HepG2 (cell line): ENCODE data around the gene TOE1. TPM values are rescaled to one million over a fixed set of nuclear protein-coding genes. Genes with fewer than 3 reads are reported as not detected.

ENCODE experiments used
- ATAC-seq: fragments of 200-7000 bp; cut with Tn5 transposase; 3 replicates; pipeline ENCODE4 v1.9.1; 2020; ENCODE audit warnings: mild to moderate bottlenecking, moderate library complexity
- BruUV-seq: library from RNA; stranded (reverse); fragments of 400-500 nt; replicated peaks from 2 replicates; lab custom pipeline; 2021; lab: Mats Ljungman, UMichigan
- CTCF ChIA-PET: fragments of 300-600 bp; formaldehyde crosslinking; extraction: SDS; loops from one replicate; lab custom pipeline; 2021; ENCODE audit warnings: low total read pairs, inconsistent platforms, low intra/inter-chr PET ratio; lab: Yijun Ruan, JAX
- POLR2A ChIA-PET: fragments of 350-600 bp; sonication (Branson Sonifier 250); formaldehyde crosslinking; loops from one replicate; lab custom pipeline; 2020; ENCODE audit warnings: antibody characterized with exemption, inconsistent platforms; lab: Yijun Ruan, JAX
- DNase-seq: peaks from one replicate; pipeline ENCODE4 v3.0.0-alpha.2; 2015; ENCODE audit warnings: low spot score
- FAIRE-seq: peaks from 3 replicates; lab custom pipeline; 2011; peaks lifted over from hg19 to GRCh38; lab: Jason Lieb, UNC
- H2AFZ ChIP-seq: one replicate; pipeline ENCODE4 v1.6.1; 2011; ENCODE audit warnings: low read length, inconsistent platforms
- H3K27ac ChIP-seq: fragments of 300-600 bp; 3 replicates; pipeline ENCODE4 v1.8.0; 2011; ENCODE audit warnings: mixed run types, mild to moderate bottlenecking, mixed read lengths, low read length, inconsistent platforms; ENCODE audit not compliant: insufficient read depth; ENCODE audit errors: extremely low read length
- H3K27me3 ChIP-seq, 2 experiments: fragments of 200-600 bp in 1 of 2; 2 replicates in 1 of 2; 3 replicates in 1 of 2; pipeline versions ENCODE4 v1.6.0 to v1.8.0; 2011; ENCODE audit warnings: low read length in 2 of 2, mild to moderate bottlenecking in 2 of 2, moderate library complexity in 2 of 2, inconsistent platforms in 1 of 2; ENCODE audit not compliant: insufficient read depth in 2 of 2, control insufficient read depth in 1 of 2
- H3K36me3 ChIP-seq, 2 experiments: fragments of 200-600 bp in 1 of 2; replicated peaks in 1 of 2; 2 replicates in 1 of 2; 3 replicates in 1 of 2; pipeline versions ENCODE4 v1.5.1 to v1.8.0; 2011; ENCODE audit warnings: low read length in 2 of 2, inconsistent platforms in 1 of 2; ENCODE audit not compliant: insufficient read depth in 2 of 2, control insufficient read depth in 1 of 2
- H3K4me1 ChIP-seq: 2 replicates; pipeline ENCODE4 v1.5.1; 2012; ENCODE audit warnings: low read length, inconsistent platforms; ENCODE audit not compliant: insufficient read depth
- H3K4me2 ChIP-seq: 2 replicates; pipeline ENCODE4 v1.6.0; 2011; ENCODE audit warnings: low read depth, low read length, inconsistent platforms
- H3K4me3 ChIP-seq, 3 experiments: fragments of 200-600 bp in 1 of 3; sonication (generic), shearing (Covaris generic) in 1 of 3; replicated peaks in 1 of 3; 2 replicates each; pipeline ENCODE4 v1.5.1; 2011 to 2016; ENCODE audit warnings: low read length in 3 of 3, inconsistent platforms in 2 of 3, low read depth in 2 of 3, mild to moderate bottlenecking in 2 of 3, control low read depth in 1 of 3, mixed read lengths in 1 of 3; ENCODE audit not compliant: insufficient read depth in 1 of 3
- H3K79me2 ChIP-seq: one replicate; pipeline ENCODE4 v1.6.1; 2011; ENCODE audit warnings: low read length, inconsistent platforms; ENCODE audit not compliant: insufficient read depth
- H3K9ac ChIP-seq: 2 replicates; pipeline ENCODE4 v1.6.0; 2011; ENCODE audit warnings: mild to moderate bottlenecking, low read depth, low read length, inconsistent platforms; ENCODE audit not compliant: insufficient read depth
- H3K9me3 ChIP-seq: 2 replicates; pipeline ENCODE4 v1.5.1; 2012; ENCODE audit warnings: mild to moderate bottlenecking, low read length
- H4K20me1 ChIP-seq: 2 replicates; pipeline ENCODE4 v1.6.0; 2011; ENCODE audit warnings: inconsistent platforms, mild to moderate bottlenecking, low read length, moderate library complexity; ENCODE audit not compliant: insufficient read depth
- ARNT2 ChIP-seq: sonication (generic); formaldehyde crosslinking; IDR thresholded peaks from 2 replicates; pipeline ENCODE4 v1.8.0; 2022; ENCODE audit warnings: mild to moderate bottlenecking, low read depth, missing genetic modification reagents, moderate library complexity
- ESRRA ChIP-seq: sonication (generic); formaldehyde crosslinking; IDR thresholded peaks from 2 replicates; pipeline ENCODE4 v1.5.1; 2020; ENCODE audit warnings: mild to moderate bottlenecking, low read depth, missing genetic modification reagents
- GATA4 ChIP-seq: sonication (generic); IDR thresholded peaks from 2 replicates; pipeline ENCODE4 v1.6.1; 2016; ENCODE audit warnings: antibody characterized with exemption, low read depth, borderline replicate concordance
- GLI4 ChIP-seq: sonication (generic); formaldehyde crosslinking; IDR thresholded peaks from 2 replicates; pipeline ENCODE4 v1.5.1; 2020; ENCODE audit warnings: missing genetic modification reagents, mild to moderate bottlenecking, moderate library complexity, borderline replicate concordance
- MBNL3 ChIP-seq: fragments of 250-450 bp; sonication (Bioruptor Pico); conservative IDR thresholded peaks from 2 replicates; pipeline ENCODE4 v1.8.0; 2022; ENCODE audit warnings: mild to moderate bottlenecking, inconsistent platforms
- POLR2AphosphoS5 ChIP-seq: IDR thresholded peaks from 2 replicates; pipeline ENCODE4 v1.6.1; 2012; ENCODE audit warnings: low read depth, low read length
- XBP1 ChIP-seq: sonication (generic); formaldehyde crosslinking; IDR thresholded peaks from 2 replicates; pipeline ENCODE4 v1.5.0; 2020; ENCODE audit warnings: missing genetic modification reagents
- WGBS: methylation state at CpG from one replicate; pipeline ENCODE4 v1.1.6; 2017; ENCODE audit warnings: low lambda C conversion rate; 5-methylcytosine and 5-hydroxymethylcytosine counted together
- in situ Hi-C: cut with HindIII; loops from 2 replicates; pipeline ENCODE4 v1.10.0; 2017; ENCODE audit warnings: low pct_unique_long_range_greater_than_20kb; ENCODE audit not compliant: extremely low pct_ligation_motif_present
- intact Hi-C: fragments of 100-400 bp; cut with micrococcal nuclease; formaldehyde crosslinking; loops from one replicate; pipeline ENCODE4 v1.10.0; 2022; ENCODE audit not compliant: unreplicated experiment
- polyA plus RNA-seq, 8 experiments: library from polyadenylated mRNA; depleted of rRNA in 3 of 8; stranded (reverse) in 7 of 8; unstranded in 1 of 8; fragments of >200 nt; fragmentation: Illumina TruSeq in 4 of 8; extraction: Trizol in 4 of 8; gene quantifications; 2 replicates each; pipeline versions ENCODE4 v1.2.1 to v1.2.3, GENCODE V29; 2011 to 2016; ENCODE audit warnings: low read depth in 4 of 8, missing spikeins in 1 of 8, mixed read lengths in 1 of 8; ENCODE audit not compliant: insufficient read depth in 1 of 8
- total RNA-seq, 5 experiments: library from RNA; depleted of rRNA; stranded (reverse); fragments of >200 nt; fragmentation: Illumina TruSeq; extraction: Trizol; gene quantifications; 2 replicates each; pipeline ENCODE4 v1.2.3, GENCODE V29; 2016; ENCODE audit warnings: low read depth in 1 of 5
- TF ChIP-seq, protein P1 (sequence below): sonication (generic); formaldehyde crosslinking; IDR thresholded peaks from 2 replicates; pipeline ENCODE4 v1.5.1; 2020; ENCODE audit warnings: missing genetic modification reagents, mild to moderate bottlenecking, borderline replicate concordance
- TF ChIP-seq, protein P2 (sequence below): fragments of 450-650 bp; IDR thresholded peaks from 2 replicates; pipeline ENCODE4 v1.6.1; 2017; ENCODE audit warnings: mild to moderate bottlenecking
- TF ChIP-seq, protein P3 (sequence below): fragments of 450-650 bp; IDR thresholded peaks from 2 replicates; pipeline ENCODE4 v1.6.1; 2017
- TF ChIP-seq, protein P4 (sequence below): IDR thresholded peaks from 2 replicates; pipeline ENCODE4 v1.6.1; 2016; ENCODE audit warnings: control low read depth

TOE1 gene
- total and polyA plus RNA-seq, 2 of the 13 experiments (the other 11 are each of a cell fraction or from before 2014, with no cell fraction given), result 14.1 to 19.0 TPM

DNA sequence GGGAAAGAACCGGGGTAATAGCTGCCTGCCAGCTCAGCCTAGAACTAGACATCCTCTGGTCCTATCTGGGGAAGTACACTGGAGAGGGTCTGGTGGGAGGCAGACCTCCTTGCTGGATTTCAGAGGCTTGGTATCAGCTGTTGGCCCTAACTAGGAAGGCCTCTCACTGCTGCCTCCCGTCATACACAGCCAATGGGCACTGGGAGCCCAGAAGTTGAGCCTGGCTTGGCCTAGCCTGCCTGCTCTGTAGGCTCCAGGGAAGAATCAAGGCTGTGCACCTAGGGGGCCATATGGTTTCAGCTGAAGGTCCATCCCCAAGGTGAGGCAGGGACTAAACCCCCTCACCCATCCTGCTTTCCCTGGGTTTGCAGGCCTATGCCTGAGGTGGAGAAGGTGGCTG is 4.5 kb downstream of the TOE1 start (continued):
- TF ChIP-seq, protein P1, sequence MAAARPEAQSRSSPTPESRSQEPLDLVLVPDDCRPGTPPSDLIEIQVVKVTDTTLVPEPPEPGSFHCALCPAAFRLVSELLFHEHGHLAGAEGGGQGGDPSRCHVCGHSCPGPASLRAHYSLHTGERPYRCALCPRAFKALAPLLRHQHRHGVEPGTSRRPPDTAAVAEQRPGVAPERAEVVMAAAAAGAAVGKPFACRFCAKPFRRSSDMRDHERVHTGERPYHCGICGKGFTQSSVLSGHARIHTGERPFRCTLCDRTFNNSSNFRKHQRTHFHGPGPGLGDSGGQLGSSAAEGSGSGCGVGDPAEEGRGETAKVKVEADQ (CRISPR knock-in tag), result no peak
- TF ChIP-seq POLR2AphosphoS5 (0 out of 2 replicates have a peak, but pooled peaks have one; percentile 38), XBP1 (no peak)
- TF ChIP-seq, protein P2, sequence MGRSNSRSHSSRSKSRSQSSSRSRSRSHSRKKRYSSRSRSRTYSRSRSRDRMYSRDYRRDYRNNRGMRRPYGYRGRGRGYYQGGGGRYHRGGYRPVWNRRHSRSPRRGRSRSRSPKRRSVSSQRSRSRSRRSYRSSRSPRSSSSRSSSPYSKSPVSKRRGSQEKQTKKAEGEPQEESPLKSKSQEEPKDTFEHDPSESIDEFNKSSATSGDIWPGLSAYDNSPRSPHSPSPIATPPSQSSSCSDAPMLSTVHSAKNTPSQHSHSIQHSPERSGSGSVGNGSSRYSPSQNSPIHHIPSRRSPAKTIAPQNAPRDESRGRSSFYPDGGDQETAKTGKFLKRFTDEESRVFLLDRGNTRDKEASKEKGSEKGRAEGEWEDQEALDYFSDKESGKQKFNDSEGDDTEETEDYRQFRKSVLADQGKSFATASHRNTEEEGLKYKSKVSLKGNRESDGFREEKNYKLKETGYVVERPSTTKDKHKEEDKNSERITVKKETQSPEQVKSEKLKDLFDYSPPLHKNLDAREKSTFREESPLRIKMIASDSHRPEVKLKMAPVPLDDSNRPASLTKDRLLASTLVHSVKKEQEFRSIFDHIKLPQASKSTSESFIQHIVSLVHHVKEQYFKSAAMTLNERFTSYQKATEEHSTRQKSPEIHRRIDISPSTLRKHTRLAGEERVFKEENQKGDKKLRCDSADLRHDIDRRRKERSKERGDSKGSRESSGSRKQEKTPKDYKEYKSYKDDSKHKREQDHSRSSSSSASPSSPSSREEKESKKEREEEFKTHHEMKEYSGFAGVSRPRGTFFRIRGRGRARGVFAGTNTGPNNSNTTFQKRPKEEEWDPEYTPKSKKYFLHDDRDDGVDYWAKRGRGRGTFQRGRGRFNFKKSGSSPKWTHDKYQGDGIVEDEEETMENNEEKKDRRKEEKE, result no peak
- TF ChIP-seq, protein P3, sequence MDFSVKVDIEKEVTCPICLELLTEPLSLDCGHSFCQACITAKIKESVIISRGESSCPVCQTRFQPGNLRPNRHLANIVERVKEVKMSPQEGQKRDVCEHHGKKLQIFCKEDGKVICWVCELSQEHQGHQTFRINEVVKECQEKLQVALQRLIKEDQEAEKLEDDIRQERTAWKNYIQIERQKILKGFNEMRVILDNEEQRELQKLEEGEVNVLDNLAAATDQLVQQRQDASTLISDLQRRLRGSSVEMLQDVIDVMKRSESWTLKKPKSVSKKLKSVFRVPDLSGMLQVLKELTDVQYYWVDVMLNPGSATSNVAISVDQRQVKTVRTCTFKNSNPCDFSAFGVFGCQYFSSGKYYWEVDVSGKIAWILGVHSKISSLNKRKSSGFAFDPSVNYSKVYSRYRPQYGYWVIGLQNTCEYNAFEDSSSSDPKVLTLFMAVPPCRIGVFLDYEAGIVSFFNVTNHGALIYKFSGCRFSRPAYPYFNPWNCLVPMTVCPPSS, result no peak
- TF ChIP-seq, all 625 proteins: peak for 2

DNA sequence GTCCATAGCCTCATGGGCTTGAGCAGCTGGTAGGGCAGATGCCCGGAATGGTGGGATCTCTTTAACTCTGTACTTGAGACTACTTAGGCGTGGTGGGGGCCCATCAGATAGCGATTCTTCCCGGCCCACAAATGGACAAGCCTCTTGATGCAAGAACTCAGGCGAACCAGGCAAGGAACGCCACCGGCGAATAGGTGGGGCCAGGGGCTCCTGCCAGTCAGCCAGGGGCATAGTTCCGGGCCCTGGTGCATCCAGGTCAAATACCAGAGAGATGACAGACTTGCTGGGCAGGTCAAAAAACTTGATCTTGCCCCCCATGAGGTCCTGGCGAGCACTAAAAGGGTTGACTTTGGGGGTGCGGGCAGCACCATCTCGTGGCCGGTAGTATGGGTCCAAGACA is 5.0 kb downstream of the TOE1 start:
- H3K79me2 ChIP-seq, result peaks cover 20% of the 10 kb centered on the region
- ATAC-seq, result no peak
- DNase-seq, result no peak
- ChIA-PET CTCF (no interaction called here), POLR2A (interaction anchor here (1.2 to 2.7 kb wide), 4 partner anchors 9 to 334 kb away, joined by 3 to 8 read pairs (median 4); partner anchors contain the start of gene HECTD3)
- no TSS peak for BruUV-seq
- H3K27me3 ChIP-seq, result no peaks in the 10 kb centered on the region
- no peak overlapping the region for H3K4me2 ChIP-seq
- H2AFZ ChIP-seq, result no peak overlapping the region
- WGBS, result no CpG with 5 or more reads among the region's 13 CpGs
- intact Hi-C loops, result no loop called here
- no peak overlapping the region for H3K27ac ChIP-seq
- peaks cover 15 to 36% of the 10 kb centered on the region in 2 experiments for H3K36me3 ChIP-seq
- peaks cover 18% of the 10 kb centered on the region for H3K4me1 ChIP-seq
- no peak for FAIRE-seq
- H3K4me3 ChIP-seq, result no peak overlapping the region
- in situ Hi-C loops, result no loop called here
- H4K20me1 ChIP-seq, result no peaks in the 10 kb centered on the region
- H3K9me3 ChIP-seq, result no peaks in the 10 kb centered on the region
- no peak overlapping the region for H3K9ac ChIP-seq
- no peak for TF ChIP-seq ARNT2 (CRISPR knock-in tag)
- TF ChIP-seq GATA4, result no peak
- no peak for TF ChIP-seq GLI4 (CRISPR knock-in tag)
- TF ChIP-seq, protein P4, sequence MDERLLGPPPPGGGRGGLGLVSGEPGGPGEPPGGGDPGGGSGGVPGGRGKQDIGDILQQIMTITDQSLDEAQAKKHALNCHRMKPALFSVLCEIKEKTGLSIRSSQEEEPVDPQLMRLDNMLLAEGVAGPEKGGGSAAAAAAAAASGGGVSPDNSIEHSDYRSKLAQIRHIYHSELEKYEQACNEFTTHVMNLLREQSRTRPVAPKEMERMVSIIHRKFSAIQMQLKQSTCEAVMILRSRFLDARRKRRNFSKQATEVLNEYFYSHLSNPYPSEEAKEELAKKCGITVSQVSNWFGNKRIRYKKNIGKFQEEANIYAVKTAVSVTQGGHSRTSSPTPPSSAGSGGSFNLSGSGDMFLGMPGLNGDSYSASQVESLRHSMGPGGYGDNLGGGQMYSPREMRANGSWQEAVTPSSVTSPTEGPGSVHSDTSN (CRISPR knock-in tag), result no peak
- no peak for TF ChIP-seq ESRRA (CRISPR knock-in tag)
- no peak for TF ChIP-seq MBNL3 (CRISPR knock-in tag)
